Raji (cell line): ENCODE measurements around the gene SCD.

ENCODE experiments used
- POLR2A ChIP-seq: IDR thresholded peaks from 2 replicates; pipeline ENCODE4 v1.6.1; 2011; ENCODE audit warnings: low read depth, low read length, control low read depth; ENCODE audit not compliant: insufficient read depth

The SCD gene

DNA sequence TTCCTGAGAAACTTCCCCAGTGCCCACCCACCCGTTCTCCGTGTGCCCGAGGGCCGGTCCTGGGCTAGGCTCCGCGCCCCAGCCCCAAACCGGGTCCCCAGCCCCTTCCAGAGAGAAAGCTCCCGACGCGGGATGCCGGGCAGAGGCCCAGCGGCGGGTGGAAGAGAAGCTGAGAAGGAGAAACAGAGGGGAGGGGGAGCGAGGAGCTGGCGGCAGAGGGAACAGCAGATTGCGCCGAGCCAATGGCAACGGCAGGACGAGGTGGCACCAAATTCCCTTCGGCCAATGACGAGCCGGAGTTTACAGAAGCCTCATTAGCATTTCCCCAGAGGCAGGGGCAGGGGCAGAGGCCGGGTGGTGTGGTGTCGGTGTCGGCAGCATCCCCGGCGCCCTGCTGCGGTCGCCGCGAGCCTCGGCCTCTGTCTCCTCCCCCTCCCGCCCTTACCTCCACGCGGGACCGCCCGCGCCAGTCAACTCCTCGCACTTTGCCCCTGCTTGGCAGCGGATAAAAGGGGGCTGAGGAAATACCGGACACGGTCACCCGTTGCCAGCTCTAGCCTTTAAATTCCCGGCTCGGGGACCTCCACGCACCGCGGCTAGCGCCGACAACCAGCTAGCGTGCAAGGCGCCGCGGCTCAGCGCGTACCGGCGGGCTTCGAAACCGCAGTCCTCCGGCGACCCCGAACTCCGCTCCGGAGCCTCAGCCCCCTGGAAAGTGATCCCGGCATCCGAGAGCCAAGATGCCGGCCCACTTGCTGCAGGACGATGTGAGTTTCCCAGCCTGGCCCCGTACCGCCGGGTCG lies at the start of gene SCD:
TSS of gene SCD (plus strand) at position 469 of the 803 bp plus-strand sequence. CDS start at position 741, 272 bp downstream.
- TF ChIP-seq POLR2A: peak; percentile 90

DNA sequence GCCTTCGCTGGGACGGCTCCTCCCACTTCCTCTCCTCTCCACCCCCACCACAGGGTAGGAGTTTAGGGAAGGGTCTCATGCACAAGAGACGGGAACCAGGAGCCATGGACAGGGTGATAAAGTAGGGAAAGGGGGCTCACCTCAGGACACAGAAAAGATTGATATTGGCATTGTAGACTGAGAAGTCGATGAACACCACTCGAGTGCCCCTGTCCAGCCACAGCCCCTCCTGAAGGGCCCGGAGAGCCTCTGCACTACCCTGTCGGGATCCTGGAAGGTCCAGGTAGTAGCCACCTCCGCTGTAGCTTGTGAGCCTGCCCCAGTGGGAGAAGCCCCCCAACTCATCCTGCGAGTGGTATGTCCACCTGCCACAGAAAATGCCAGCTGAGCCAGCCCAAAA lies 49.8 kb upstream of the SCD start:
- TF ChIP-seq POLR2A: no peak

DNA sequence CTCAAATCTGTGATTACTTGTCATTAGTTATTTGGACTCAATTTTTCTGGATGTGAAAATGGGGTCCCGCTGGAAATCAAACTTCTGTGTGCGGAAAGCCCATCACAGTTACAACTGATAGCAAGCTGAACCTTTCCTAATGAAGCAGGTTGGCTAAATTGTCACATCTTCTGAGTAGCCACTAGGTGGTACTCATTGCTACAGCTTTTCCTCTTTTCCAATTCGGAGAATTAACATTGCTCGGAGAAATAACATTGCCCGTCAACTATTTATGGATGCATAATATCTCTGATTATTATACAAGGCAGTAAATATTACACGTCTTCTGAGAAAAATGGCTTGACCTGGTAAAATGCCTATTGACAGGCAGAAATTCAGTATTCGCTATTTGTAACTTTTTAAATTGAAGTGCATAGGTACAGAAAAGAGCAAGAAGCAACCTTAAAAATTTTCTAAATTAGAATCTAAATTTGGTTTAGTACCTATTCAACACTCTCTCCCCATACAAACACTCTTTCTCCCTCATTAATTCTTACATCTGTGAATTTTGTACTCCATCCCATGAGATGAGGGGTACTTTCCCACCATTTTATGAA lies 43.2 kb upstream of the SCD start:
- TF ChIP-seq POLR2A: no peak

- TF ChIP-seq POLR2A: no peak
Observed at GRCh38 chr10:100304414-100304813, 42.6 kb upstream of the SCD start.

DNA sequence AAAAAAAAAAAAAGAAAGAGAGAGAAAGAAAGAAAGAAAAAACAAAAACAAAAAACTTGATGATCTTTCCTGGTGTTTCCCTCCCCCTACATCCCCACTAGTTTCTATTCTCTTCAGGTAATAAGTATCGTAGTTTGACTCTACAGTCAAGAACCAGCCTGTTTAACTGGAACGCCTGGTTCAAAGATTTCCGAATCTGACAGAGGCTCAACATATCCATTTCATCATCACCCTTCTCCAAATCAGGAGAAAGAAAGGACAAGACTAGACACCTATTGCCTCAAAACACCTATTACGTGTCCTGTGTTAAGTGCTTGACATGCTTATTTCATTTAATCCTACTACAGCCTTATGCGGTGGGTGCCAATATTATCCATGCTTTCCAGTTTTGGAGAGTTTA lies 40.2 kb upstream of the SCD start:
- no peak for TF ChIP-seq POLR2A

GRCh38 chr10:100307684-100308083 lies 39.3 kb upstream of the SCD start:
- no peak for TF ChIP-seq POLR2A

DNA sequence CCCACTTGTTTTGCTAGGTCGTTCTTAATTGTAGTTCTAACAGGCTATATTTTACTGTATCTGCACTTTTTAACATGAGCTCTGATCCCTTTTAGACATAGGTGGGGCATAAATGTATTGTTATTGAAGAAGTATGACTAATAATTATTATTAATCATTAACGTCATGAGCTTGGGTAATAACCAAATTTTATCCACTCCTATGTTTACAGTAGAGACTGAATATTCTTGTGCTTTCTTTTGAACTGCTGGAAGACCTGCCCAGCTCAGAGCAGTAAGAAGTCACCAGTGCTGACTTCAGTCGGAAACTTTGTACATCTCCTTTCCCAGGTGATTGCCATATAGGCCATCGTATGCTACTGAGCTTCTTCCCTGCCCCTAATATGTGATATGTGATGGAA lies 35.7 kb upstream of the SCD start:
- TF ChIP-seq POLR2A: no peak

- no peak for TF ChIP-seq POLR2A
Observed at GRCh38 chr10:100315615-100316014, 31.4 kb upstream of the SCD start.

- TF ChIP-seq POLR2A: no peak
Observed at GRCh38 chr10:100318207-100318606, 28.8 kb upstream of the SCD start.

DNA sequence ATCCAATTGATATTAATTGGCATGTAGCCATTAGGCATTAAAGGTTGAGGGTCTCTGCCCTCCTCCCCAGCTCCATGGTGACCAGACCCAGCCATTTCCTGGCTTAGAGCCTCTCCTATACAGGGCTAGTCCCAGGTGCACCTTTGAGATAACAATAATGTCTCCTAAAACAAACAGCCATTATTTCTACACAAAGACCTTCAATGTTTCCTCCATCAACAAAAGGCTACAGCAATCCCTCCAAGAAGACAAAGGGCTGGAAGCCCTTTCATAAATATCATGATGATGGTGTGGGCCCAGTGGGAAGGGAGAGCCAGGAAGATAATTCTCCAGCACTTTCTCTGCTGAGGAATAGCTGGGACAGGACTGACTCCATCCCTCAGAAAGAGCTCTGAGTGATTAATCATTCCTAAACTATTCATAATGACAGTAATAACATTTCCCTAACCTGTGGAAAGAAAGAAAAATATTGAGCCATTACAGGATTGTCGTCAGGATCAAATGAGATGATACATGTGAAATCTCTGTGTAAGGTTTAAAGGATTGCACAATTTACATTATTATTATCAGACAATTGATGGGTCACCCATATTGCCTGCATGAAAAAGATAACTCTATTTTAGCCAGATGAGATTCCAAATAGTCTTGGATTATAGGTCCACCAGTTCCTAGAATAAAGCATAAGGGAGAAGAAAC lies 27.2 kb upstream of the SCD start:
- TF ChIP-seq POLR2A: no peak

DNA sequence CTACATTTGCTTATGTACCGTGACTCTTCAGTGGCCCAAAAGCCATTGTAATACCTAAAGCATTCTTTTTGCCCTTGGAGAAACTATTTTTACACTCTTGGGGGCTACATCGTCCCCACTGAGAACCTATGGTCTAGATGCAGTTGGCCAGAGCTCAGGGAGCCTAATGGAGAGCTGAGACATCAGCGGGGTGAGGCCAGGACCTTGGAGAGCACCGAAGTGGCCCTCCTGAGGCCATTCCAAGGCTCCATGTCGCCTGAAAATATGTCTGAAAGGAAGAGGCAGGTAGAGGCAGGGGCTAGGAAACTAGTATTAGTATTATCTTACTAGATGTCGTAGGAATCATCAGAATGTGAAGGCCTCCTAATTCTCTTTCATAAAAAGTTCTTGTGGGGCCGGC lies 21.9 kb upstream of the SCD start:
- TF ChIP-seq POLR2A: no peak

- TF ChIP-seq POLR2A: no peak
Observed at GRCh38 chr10:100327007-100327717, 19.9 kb upstream of the SCD start.

GRCh38 chr10:100327718-100328009 lies 19.4 kb upstream of the SCD start:
- no peak for TF ChIP-seq POLR2A

DNA sequence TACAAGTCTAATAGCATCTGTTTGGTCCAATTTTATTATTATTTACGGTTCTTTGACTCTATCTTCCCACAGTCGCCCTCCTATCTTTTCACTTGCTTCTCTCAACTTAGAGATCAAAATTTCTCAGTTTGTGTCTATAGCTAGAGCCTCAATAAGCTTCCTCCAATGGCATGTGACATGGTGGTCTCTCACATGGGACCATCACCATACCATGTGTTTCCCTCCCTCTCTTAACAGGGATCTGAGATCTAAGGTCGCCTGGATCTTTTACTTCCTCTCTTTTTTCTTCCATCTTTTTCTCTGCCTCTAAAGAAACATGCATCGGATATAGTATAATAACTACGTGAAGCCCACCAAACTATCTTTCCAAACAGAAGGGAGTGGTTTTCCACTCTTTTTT lies 18.8 kb upstream of the SCD start:
- TF ChIP-seq POLR2A: no peak

GRCh38 chr10:100330079-100330478 lies 17.0 kb upstream of the SCD start, which contains the start of gene PKD2L1:
TSS of gene PKD2L1 (minus strand) at chr10:100330228. CDS start at chr10:100330103, 125 bp downstream.
- TF ChIP-seq POLR2A: no peak
